ENCODE data around the gene SYNRG.

DNA sequence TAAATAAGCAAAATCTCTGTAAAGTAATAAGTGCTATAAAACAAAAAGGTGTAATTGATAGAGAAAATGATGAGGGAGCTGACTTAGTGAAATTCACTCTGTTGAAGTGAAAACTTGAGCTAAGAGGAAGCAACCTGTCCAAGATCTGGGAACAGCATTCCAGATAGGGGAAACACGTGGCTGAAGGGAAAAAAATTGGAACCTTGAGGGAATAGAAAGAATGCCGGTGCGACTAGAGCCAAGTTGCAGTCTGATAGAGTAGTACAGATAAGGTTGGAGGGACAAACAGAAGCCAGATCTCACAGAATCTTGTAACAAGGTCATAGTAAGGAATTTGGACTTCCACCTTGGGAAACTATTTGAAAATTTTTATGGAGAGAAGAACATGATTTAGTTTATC, 34.7 kb upstream of the SYNRG start:
- TF ChIP-seq, protein P1, sequence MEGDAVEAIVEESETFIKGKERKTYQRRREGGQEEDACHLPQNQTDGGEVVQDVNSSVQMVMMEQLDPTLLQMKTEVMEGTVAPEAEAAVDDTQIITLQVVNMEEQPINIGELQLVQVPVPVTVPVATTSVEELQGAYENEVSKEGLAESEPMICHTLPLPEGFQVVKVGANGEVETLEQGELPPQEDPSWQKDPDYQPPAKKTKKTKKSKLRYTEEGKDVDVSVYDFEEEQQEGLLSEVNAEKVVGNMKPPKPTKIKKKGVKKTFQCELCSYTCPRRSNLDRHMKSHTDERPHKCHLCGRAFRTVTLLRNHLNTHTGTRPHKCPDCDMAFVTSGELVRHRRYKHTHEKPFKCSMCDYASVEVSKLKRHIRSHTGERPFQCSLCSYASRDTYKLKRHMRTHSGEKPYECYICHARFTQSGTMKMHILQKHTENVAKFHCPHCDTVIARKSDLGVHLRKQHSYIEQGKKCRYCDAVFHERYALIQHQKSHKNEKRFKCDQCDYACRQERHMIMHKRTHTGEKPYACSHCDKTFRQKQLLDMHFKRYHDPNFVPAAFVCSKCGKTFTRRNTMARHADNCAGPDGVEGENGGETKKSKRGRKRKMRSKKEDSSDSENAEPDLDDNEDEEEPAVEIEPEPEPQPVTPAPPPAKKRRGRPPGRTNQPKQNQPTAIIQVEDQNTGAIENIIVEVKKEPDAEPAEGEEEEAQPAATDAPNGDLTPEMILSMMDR (tag by site-specific recombination; IDR thresholded peaks at IDR 0.05): no peak
- TF ChIP-seq PRDM1 (tag by site-specific recombination; IDR thresholded peaks at IDR 0.05): no peak
